ENCODE results near the gene PLCB4. TPM values are rescaled to one million over a fixed set of nuclear protein-coding genes. Genes with fewer than 3 reads are reported as not detected.

The PLCB4 gene
- total RNA-seq, 1 donor from 2014 or later: 1.6 TPM

DNA sequence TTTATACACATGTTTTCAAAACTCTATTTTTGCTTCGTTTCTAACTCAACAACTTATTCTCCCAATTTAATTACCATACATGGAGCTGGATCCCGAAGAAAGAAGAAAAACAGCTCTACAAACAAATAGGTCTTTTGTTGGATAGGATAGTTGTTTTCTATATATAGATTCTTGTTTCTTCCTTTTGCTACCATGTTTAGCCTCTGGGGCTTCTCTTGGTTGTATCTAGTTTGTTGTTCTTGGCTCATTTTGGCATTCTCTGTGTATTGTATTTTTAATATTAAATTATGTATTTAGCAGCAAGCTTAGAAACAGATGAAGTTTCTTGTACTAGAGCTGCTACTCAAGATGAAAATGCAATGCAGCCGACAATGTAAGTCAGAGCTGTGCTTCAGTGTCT lies 60.9 kb downstream of the PLCB4 start:
- Histone ChIP-seq H3K4me3 (ENCODE audit: low read depth, low read length) (no peak overlapping the region), H3K36me3 (ENCODE audit: control insufficient read depth, insufficient read depth, low read length) (no peaks in the 10 kb centered on the region), H3K27me3 (ENCODE audit: control insufficient read depth, insufficient read depth, low read length) (no peaks in the 10 kb centered on the region)
- FAIRE-seq (no peak), DNase-seq (ENCODE audit: low read depth) (no peak)
- TF ChIP-seq, protein P1, sequence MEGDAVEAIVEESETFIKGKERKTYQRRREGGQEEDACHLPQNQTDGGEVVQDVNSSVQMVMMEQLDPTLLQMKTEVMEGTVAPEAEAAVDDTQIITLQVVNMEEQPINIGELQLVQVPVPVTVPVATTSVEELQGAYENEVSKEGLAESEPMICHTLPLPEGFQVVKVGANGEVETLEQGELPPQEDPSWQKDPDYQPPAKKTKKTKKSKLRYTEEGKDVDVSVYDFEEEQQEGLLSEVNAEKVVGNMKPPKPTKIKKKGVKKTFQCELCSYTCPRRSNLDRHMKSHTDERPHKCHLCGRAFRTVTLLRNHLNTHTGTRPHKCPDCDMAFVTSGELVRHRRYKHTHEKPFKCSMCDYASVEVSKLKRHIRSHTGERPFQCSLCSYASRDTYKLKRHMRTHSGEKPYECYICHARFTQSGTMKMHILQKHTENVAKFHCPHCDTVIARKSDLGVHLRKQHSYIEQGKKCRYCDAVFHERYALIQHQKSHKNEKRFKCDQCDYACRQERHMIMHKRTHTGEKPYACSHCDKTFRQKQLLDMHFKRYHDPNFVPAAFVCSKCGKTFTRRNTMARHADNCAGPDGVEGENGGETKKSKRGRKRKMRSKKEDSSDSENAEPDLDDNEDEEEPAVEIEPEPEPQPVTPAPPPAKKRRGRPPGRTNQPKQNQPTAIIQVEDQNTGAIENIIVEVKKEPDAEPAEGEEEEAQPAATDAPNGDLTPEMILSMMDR (IDR thresholded peaks at IDR 0.05; ENCODE audit: insufficient read depth, low read length, severe bottlenecking): no peak

DNA sequence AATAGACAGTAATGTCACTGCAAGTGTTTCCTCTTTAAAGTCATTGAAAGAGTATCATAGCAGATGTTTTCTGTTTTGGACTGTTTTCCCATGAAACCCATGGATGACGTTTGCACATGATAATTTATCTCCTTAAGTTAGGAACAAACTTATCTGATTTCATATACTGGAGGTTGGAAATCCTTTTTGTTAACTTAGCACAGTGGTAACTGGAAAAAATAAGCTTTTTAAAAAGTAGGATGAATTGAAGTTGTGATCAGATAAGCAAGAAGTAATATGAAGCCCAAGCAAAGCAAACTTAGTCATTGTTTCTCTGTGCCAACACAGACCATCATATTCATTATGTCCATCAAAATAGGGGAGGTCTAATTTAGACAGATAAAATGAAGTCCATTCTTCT lies 61.6 kb downstream of the PLCB4 start:
- no peak for FAIRE-seq
- DNase-seq (ENCODE audit: low read depth): no peak

DNA sequence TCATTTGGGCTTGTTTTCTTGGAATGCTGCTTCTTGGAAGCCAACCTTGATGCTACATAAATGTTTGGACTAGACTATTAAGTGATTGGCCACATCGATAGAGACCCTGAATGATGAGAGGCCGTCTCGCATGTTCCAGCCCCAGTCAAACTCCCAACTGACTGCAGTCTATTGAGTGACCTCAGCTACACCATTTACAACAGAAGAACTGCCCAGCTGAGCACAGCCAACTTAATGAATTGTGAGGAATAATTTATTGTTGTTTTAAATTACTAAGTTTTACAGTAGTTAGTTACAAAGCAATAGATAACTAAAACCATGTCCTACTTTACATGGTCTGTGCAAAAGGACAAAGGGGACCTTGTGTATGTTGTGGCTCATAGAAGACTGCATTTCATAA lies 63.0 kb downstream of the PLCB4 start:
- DNase-seq (ENCODE audit: low read depth) (no peak), FAIRE-seq (peak; percentile 40)
- TF ChIP-seq, protein P1 (IDR thresholded peaks at IDR 0.05; ENCODE audit: insufficient read depth, low read length, severe bottlenecking): no peak
- H3K36me3 ChIP-seq (ENCODE audit: control insufficient read depth, insufficient read depth, low read length): no peaks in the 10 kb centered on the region
- no peaks in the 10 kb centered on the region for H3K27me3 ChIP-seq (ENCODE audit: control insufficient read depth, insufficient read depth, low read length)
- no peak overlapping the region for H3K4me3 ChIP-seq (ENCODE audit: low read depth, low read length)

More for the DNA sequence above, 61.6 kb downstream of the PLCB4 start:
- Histone ChIP-seq H3K4me3 (ENCODE audit: low read depth, low read length) (no peak overlapping the region), H3K27me3 (ENCODE audit: control insufficient read depth, insufficient read depth, low read length) (no peaks in the 10 kb centered on the region), H3K36me3 (ENCODE audit: control insufficient read depth, insufficient read depth, low read length) (no peaks in the 10 kb centered on the region)
- TF ChIP-seq, protein P1 (IDR thresholded peaks at IDR 0.05; ENCODE audit: insufficient read depth, low read length, severe bottlenecking): no peak

DNA sequence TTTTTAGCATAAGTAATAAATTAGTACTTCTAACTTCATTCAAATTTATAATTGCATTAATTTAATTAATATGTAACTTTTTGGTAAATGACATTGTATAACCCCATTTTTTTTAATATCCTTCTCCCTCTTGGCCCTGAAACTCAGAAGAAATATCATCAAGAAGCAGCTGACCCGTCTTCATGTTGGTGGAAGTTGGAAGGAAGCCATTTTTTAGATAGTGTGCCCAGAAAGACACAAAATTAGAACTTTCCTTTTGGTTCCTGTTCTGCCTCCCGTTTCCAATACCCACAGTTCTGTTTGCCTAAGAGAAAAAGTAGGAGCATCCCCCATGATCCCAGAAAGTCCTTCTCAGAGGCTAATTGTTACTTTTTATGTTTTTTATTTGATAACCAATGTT lies 65.5 kb downstream of the PLCB4 start:
- no peak for FAIRE-seq
- Histone ChIP-seq H3K36me3 (ENCODE audit: control insufficient read depth, insufficient read depth, low read length) (no peaks in the 10 kb centered on the region), H3K4me3 (ENCODE audit: low read depth, low read length) (no peak overlapping the region), H3K27me3 (ENCODE audit: control insufficient read depth, insufficient read depth, low read length) (no peaks in the 10 kb centered on the region)
- TF ChIP-seq, protein P1 (IDR thresholded peaks at IDR 0.05; ENCODE audit: insufficient read depth, low read length, severe bottlenecking): no peak
- no peak for DNase-seq (ENCODE audit: low read depth)

DNA sequence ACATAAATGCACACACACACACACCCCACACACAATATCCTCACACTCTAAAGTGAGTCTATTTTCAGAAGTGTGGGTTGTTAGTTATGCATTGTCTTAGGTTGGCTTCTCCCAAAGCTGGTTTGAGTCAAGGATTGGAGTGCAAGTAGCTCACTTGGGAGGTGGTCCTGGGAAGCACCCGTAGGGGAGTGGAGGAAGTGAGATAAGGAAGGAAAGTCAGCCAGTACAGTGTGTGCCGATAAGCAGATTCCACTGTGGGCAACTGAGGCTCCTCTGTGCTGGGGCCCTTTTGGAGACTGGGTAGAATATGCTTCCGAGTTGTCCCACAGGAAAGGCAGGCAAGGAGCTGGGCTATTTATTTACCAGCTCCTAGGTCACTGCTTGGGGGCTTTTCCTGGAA lies 67.2 kb downstream of the PLCB4 start:
- H3K36me3 ChIP-seq (ENCODE audit: control insufficient read depth, insufficient read depth, low read length): no peaks in the 10 kb centered on the region
- H3K4me3 ChIP-seq (ENCODE audit: low read depth, low read length): no peak overlapping the region
- FAIRE-seq (no peak), DNase-seq (ENCODE audit: low read depth) (no peak)
- H3K27me3 ChIP-seq (ENCODE audit: control insufficient read depth, insufficient read depth, low read length): no peaks in the 10 kb centered on the region
- TF ChIP-seq, protein P1 (IDR thresholded peaks at IDR 0.05; ENCODE audit: insufficient read depth, low read length, severe bottlenecking): no peak

DNA sequence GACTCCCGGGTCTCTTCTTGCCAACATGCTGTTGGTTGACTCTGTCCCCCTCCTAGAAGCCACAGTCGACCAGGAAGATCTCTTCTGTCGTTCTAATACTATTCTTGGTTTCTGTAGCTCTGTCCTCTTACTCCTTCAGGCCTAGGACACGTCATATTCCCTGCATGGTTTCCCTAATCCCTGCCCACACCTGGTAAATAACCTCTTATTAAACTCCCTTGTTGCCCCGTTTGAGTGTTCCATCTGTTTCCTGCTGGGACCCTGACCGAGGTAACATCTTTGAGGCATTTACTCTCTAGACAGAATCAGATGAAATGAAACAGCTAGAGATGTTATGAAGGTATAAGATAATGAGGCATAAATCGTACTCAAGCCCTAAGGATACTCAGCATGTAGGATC lies 68.1 kb downstream of the PLCB4 start:
- H3K27me3 ChIP-seq (ENCODE audit: control insufficient read depth, insufficient read depth, low read length): no peaks in the 10 kb centered on the region
- FAIRE-seq (no peak), DNase-seq (ENCODE audit: low read depth) (no peak)
- H3K36me3 ChIP-seq (ENCODE audit: control insufficient read depth, insufficient read depth, low read length): no peaks in the 10 kb centered on the region
- no peak overlapping the region for H3K4me3 ChIP-seq (ENCODE audit: low read depth, low read length)
- TF ChIP-seq, protein P1 (IDR thresholded peaks at IDR 0.05; ENCODE audit: insufficient read depth, low read length, severe bottlenecking): no peak
